NB4 (cell line): ENCODE results near the gene TSPYL1.
"Not testable (repeated sequence)": the region's sequence is repeated elsewhere in the genome, so short reads cannot be mapped to it uniquely, and the experiment has no call there.

Experiments
- DNase-seq: peaks from one replicate; pipeline ENCODE4 v3.0.0; 2010; ENCODE audit warnings: low read depth
- H3K4me3 ChIP-seq: one replicate; pipeline ENCODE4 v1.5.1; 2011; ENCODE audit warnings: mild to moderate bottlenecking, low read depth, low read length, moderate library complexity
- CTCF ChIP-seq: IDR thresholded peaks from one replicate; pipeline ENCODE4 v1.5.1; 2012; ENCODE audit warnings: low read depth, low read length
- MAX ChIP-seq: IDR thresholded peaks from 2 replicates; pipeline ENCODE4 v1.6.1; 2011; ENCODE audit warnings: low read depth, low read length
- MYC ChIP-seq: IDR thresholded peaks from 2 replicates; pipeline ENCODE4 v1.6.1; 2011; ENCODE audit warnings: low read depth, low read length
- POLR2A ChIP-seq: IDR thresholded peaks from 2 replicates; pipeline ENCODE4 v1.6.1; 2011; ENCODE audit warnings: mild to moderate bottlenecking; ENCODE audit not compliant: insufficient read length; ENCODE audit errors: extremely low read depth

Gene TSPYL1

GRCh38 chr6:116291701-116292396, 12.1 kb upstream of the TSPYL1 start:
- H3K4me3 ChIP-seq, result no peak overlapping the region
- DNase-seq, result no peak
- TF ChIP-seq MAX, result no peak
- no peak for TF ChIP-seq MYC
- no peak for TF ChIP-seq POLR2A
- no peak for TF ChIP-seq CTCF

- no peak for DNase-seq
- TF ChIP-seq MAX (no peak), POLR2A (no peak), CTCF (no peak)
- H3K4me3 ChIP-seq, result no peak overlapping the region
These were observed 11.1 kb upstream of the TSPYL1 start for GRCh38 chr6:116290799-116291198.

- DNase-seq, result no peak
- no peak for TF ChIP-seq MAX
- no peak for TF ChIP-seq MYC
- TF ChIP-seq CTCF, result no peak
- TF ChIP-seq POLR2A, result no peak
- no peak overlapping the region for H3K4me3 ChIP-seq
These were observed 10.1 kb upstream of the TSPYL1 start for GRCh38 chr6:116289876-116290275.

GRCh38 chr6:116287689-116288282, 8.1 kb upstream of the TSPYL1 start:
- TF ChIP-seq POLR2A (no peak), CTCF (peak; percentile 80), MYC (no peak), MAX (no peak)
- DNase-seq, result peak; percentile 61
- no peak overlapping the region for H3K4me3 ChIP-seq

- TF ChIP-seq CTCF (no peak), MYC (no peak), POLR2A (no peak), MAX (no peak)
- no peak overlapping the region for H3K4me3 ChIP-seq
- no peak for DNase-seq
These were observed 7.1 kb upstream of the TSPYL1 start for GRCh38 chr6:116286773-116287358.

- not testable (repeated sequence) for DNase-seq
These were observed 5.3 kb upstream of the TSPYL1 start for GRCh38 chr6:116284984-116285383.

More at GRCh38 chr6:116284984-116285383, 5.3 kb upstream of the TSPYL1 start:
- H3K4me3 ChIP-seq, result not testable (repeated sequence)
